MM.1S (cell line): ENCODE results near the gene PAMR1.
A peak's percentile ranks its signal among the peaks of the same experiment; 100 is the strongest.

Experiments
- DNase-seq: peaks from one replicate; pipeline ENCODE4 v3.0.0-alpha.2; 2015
- H2AFZ ChIP-seq: fragments of 300-600 bp; sonication (generic); 2 replicates; pipeline ENCODE4 v1.6.0; 2016; ENCODE audit warnings: antibody characterized with exemption, low read length
- H3F3A ChIP-seq: fragments of 300-600 bp; sonication (generic); 2 replicates; pipeline ENCODE4 v1.6.1; 2016; ENCODE audit warnings: mild to moderate bottlenecking, antibody characterized with exemption, low read length, moderate library complexity, mixed read lengths; ENCODE audit not compliant: insufficient read depth
- H3K27ac ChIP-seq: fragments of 300-600 bp; sonication (generic); 2 replicates; pipeline ENCODE4 v1.5.1; 2016; ENCODE audit warnings: mild to moderate bottlenecking, low read length
- H3K27me3 ChIP-seq: fragments of 300-600 bp; sonication (generic); replicated peaks from 2 replicates; pipeline ENCODE4 v1.6.0; 2016; ENCODE audit warnings: low read length; ENCODE audit not compliant: insufficient read depth
- H3K36me3 ChIP-seq: fragments of 300-600 bp; sonication (generic); replicated peaks from 2 replicates; pipeline ENCODE4 v1.6.1; 2016; ENCODE audit warnings: mild to moderate bottlenecking, low read length, mixed read lengths; ENCODE audit not compliant: insufficient read depth
- H3K4me1 ChIP-seq: fragments of 300-600 bp; sonication (generic); 2 replicates; pipeline ENCODE4 v1.6.1; 2016; ENCODE audit warnings: low read length, mixed read lengths
- H3K4me2 ChIP-seq: fragments of 300-600 bp; sonication (generic); 2 replicates; pipeline ENCODE4 v1.6.0; 2016; ENCODE audit warnings: low read depth, low read length
- H3K4me3 ChIP-seq: fragments of 300-600 bp; sonication (generic); 2 replicates; pipeline ENCODE4 v1.5.1; 2016; ENCODE audit warnings: low read length, mixed read lengths
- H3K79me2 ChIP-seq: fragments of 300-600 bp; sonication (generic); 2 replicates; pipeline ENCODE4 v1.6.1; 2016; ENCODE audit warnings: mixed run types, low read length, mixed read lengths
- H3K9ac ChIP-seq: fragments of 300-600 bp; sonication (generic); 2 replicates; pipeline ENCODE4 v1.6.1; 2016; ENCODE audit warnings: low read length, mixed read lengths
- H3K9me2 ChIP-seq: fragments of 300-600 bp; sonication (generic); replicated peaks from 2 replicates; pipeline ENCODE4 v1.6.1; 2016; ENCODE audit warnings: mild to moderate bottlenecking, low read length, mixed read lengths; ENCODE audit not compliant: insufficient read depth
- H3K9me3 ChIP-seq: fragments of 300-600 bp; sonication (generic); replicated peaks from 2 replicates; pipeline ENCODE4 v1.6.1; 2016; ENCODE audit warnings: mild to moderate bottlenecking, low read length, mixed read lengths; ENCODE audit not compliant: insufficient read depth
- H4K20me1 ChIP-seq: fragments of 300-600 bp; sonication (generic); 2 replicates; pipeline ENCODE4 v1.6.1; 2016; ENCODE audit warnings: mild to moderate bottlenecking, low read length, moderate library complexity, mixed read lengths; ENCODE audit not compliant: insufficient read depth
- EZH2 ChIP-seq: fragments of 300-600 bp; sonication (generic); optimal IDR thresholded peaks from 2 replicates; pipeline ENCODE3; 2017; ENCODE audit warnings: low read depth, mild to moderate bottlenecking, antibody characterized with exemption, low read length, mixed read lengths
- EZH2phosphoT487 ChIP-seq: fragments of 300-600 bp; sonication (generic); IDR thresholded peaks from 2 replicates; pipeline ENCODE4 v1.6.1; 2018; ENCODE audit warnings: antibody characterized with exemption, low read length
- TF ChIP-seq, protein P1 (sequence below): fragments of 300-600 bp; sonication (generic); IDR thresholded peaks from 2 replicates; pipeline ENCODE4 v1.5.1; 2016; ENCODE audit warnings: antibody characterized with exemption, low read length, mixed read lengths

Gene PAMR1, protein sequence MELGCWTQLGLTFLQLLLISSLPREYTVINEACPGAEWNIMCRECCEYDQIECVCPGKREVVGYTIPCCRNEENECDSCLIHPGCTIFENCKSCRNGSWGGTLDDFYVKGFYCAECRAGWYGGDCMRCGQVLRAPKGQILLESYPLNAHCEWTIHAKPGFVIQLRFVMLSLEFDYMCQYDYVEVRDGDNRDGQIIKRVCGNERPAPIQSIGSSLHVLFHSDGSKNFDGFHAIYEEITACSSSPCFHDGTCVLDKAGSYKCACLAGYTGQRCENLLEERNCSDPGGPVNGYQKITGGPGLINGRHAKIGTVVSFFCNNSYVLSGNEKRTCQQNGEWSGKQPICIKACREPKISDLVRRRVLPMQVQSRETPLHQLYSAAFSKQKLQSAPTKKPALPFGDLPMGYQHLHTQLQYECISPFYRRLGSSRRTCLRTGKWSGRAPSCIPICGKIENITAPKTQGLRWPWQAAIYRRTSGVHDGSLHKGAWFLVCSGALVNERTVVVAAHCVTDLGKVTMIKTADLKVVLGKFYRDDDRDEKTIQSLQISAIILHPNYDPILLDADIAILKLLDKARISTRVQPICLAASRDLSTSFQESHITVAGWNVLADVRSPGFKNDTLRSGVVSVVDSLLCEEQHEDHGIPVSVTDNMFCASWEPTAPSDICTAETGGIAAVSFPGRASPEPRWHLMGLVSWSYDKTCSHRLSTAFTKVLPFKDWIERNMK

DNA sequence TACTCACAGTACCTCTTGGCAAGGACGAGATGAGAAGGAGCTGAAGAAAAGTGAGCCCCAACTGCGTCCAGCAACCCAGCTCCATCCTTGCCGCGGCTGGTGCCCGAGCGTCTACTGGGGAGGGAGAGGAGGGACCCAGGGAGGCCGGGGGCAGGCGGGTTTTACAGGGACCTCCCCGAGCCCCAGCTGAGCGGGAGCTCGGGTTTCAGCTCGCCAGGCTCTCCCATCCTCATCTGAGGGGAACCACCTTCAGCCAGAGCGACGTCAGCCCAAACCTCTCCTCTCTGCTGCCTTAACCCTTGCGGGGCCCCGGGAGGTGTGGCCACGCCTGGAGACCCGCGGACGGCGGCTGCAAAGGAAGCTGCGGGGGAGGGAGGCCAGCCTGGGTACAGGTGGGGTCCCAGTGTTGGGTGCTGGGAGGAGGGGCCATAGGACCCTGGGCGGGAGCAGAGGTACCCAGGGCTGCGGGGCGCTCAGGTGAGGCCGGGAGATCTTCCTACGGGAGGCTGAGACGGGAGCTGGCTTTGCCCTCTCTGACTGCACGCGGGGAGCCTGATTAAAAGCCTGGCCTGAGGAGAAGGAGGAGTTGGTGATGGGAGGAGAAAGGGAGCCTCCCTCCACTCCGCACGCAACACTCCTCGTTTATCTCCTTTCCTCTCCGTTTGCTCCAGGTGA, at the start of gene PAMR1:
PAMR1 (minus strand) TSS at position 116 of the 675 bp plus-strand sequence; CDS start at position 85, 31 bp downstream.
- Histone ChIP-seq H3K4me2 (peak within 1 kb of the TSS; percentile 61; the same call in 1 of the 2 replicates), H3K9me2 (no peaks in the 10 kb centered on the region), H3K9me3 (no peaks in the 10 kb centered on the region), H3K27ac (no peak within 1 kb of the TSS), H3K79me2 (no peaks in the 10 kb centered on the region), H3F3A (no peaks in the 10 kb centered on the region), H2AFZ (peak within 1 kb of the TSS; percentile 70), H4K20me1 (no peaks in the 10 kb centered on the region), H3K9ac (no peak within 1 kb of the TSS), H3K4me3 (peak within 1 kb of the TSS; percentile 19; the same call in 1 of the 2 replicates), H3K27me3 (no peaks in the 10 kb centered on the region), H3K4me1 (no peaks in the 10 kb centered on the region), H3K36me3 (no peaks in the 10 kb centered on the region)
- TF ChIP-seq, protein P1, sequence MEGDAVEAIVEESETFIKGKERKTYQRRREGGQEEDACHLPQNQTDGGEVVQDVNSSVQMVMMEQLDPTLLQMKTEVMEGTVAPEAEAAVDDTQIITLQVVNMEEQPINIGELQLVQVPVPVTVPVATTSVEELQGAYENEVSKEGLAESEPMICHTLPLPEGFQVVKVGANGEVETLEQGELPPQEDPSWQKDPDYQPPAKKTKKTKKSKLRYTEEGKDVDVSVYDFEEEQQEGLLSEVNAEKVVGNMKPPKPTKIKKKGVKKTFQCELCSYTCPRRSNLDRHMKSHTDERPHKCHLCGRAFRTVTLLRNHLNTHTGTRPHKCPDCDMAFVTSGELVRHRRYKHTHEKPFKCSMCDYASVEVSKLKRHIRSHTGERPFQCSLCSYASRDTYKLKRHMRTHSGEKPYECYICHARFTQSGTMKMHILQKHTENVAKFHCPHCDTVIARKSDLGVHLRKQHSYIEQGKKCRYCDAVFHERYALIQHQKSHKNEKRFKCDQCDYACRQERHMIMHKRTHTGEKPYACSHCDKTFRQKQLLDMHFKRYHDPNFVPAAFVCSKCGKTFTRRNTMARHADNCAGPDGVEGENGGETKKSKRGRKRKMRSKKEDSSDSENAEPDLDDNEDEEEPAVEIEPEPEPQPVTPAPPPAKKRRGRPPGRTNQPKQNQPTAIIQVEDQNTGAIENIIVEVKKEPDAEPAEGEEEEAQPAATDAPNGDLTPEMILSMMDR = no peak
- TF ChIP-seq EZH2phosphoT487 (no peak), EZH2 (no peak)
- peak; percentile 36 for DNase-seq

DNA sequence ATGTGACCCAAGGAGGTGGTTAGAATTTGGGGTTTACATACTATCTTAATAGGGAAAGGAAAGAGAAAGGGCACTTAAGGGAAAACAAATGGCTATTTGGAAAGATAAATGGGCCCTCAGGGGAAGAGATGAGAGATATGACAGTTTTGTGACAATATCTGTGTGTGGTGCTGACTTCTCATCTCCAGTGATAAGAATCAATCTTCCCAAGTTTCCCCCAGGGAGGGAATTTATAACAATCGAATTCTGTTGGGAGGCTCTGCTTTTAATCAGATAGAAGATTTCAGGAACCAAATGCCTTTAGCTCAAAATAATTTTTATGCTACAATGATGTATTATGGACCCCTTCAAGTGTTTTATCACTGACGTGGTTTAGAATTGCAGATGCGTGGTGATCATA, 46.3 kb upstream of the PAMR1 start:
- TF ChIP-seq, protein P1 = no peak
- TF ChIP-seq EZH2 (no peak), EZH2phosphoT487 (no peak)
- no peaks in the 10 kb centered on the region for H3K79me2 ChIP-seq
- no peak for DNase-seq

DNA sequence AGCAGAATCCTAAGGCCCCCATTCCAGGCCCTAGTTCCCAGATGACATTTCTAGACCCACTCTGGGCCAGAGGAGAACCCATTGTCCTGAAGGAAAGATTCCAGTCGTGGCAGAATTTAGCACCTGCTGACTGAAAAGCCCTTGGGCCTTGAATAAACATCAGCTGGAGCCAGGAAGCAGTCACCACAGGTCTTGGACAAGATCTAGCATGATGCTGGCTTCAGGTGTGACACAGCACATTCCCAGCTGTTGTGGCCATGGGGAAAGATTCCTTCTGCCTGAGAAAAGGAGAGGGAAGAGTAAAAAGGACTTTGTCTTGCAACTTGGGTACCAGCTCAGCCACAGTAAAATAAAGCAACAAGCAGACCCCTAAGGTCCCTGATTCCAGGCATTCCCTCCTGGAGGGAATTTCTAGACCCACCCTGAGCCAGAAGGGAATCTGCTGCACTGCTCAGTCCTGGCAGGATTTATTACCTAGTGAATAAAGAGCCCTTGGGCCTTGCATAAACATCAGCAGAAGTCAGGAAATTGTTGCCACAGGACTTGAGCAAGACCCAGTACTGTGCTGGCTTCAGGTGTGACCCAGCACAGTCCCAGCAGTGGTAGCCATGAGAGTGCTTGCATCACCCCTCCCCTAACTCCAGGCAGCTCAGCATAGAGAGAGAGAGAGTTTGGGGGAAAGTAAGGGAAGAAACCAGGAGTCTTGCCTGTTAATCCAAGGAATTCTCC, 42.5 kb upstream of the PAMR1 start:
- no peaks in the 10 kb centered on the region for H3K27me3 ChIP-seq
- no peaks in the 10 kb centered on the region for H3K4me1 ChIP-seq
- no peak overlapping the region for H3K4me3 ChIP-seq
- no peaks in the 10 kb centered on the region for H3K79me2 ChIP-seq
- H4K20me1 ChIP-seq = no peaks in the 10 kb centered on the region
- H3K27ac ChIP-seq = no peak overlapping the region
- H3K4me2 ChIP-seq = no peak overlapping the region
- no peaks in the 10 kb centered on the region for H3F3A ChIP-seq
- H3K9me2 ChIP-seq = no peaks in the 10 kb centered on the region
- DNase-seq = no peak
- no peaks in the 10 kb centered on the region for H3K9me3 ChIP-seq
- no peak overlapping the region for H3K9ac ChIP-seq
- H3K36me3 ChIP-seq = no peaks in the 10 kb centered on the region
- TF ChIP-seq EZH2 = no peak
- TF ChIP-seq, protein P1 = no peak
- no peak for TF ChIP-seq EZH2phosphoT487
- H2AFZ ChIP-seq = no peak overlapping the region

More for the DNA sequence above, 46.3 kb upstream of the PAMR1 start:
- H3K4me3 ChIP-seq = no peak overlapping the region
- no peak overlapping the region for H3K9ac ChIP-seq
- no peaks in the 10 kb centered on the region for H3K27me3 ChIP-seq
- H4K20me1 ChIP-seq = no peaks in the 10 kb centered on the region
- H3K9me2 ChIP-seq = no peaks in the 10 kb centered on the region
- no peaks in the 10 kb centered on the region for H3F3A ChIP-seq
- H3K36me3 ChIP-seq = no peaks in the 10 kb centered on the region
- no peaks in the 10 kb centered on the region for H3K9me3 ChIP-seq
- H2AFZ ChIP-seq = no peak overlapping the region
- H3K4me2 ChIP-seq = no peak overlapping the region
- H3K4me1 ChIP-seq = no peaks in the 10 kb centered on the region
- H3K27ac ChIP-seq = no peak overlapping the region
